Measurements from ENCODE around the gene ZC3H18.

Gene ZC3H18

DNA sequence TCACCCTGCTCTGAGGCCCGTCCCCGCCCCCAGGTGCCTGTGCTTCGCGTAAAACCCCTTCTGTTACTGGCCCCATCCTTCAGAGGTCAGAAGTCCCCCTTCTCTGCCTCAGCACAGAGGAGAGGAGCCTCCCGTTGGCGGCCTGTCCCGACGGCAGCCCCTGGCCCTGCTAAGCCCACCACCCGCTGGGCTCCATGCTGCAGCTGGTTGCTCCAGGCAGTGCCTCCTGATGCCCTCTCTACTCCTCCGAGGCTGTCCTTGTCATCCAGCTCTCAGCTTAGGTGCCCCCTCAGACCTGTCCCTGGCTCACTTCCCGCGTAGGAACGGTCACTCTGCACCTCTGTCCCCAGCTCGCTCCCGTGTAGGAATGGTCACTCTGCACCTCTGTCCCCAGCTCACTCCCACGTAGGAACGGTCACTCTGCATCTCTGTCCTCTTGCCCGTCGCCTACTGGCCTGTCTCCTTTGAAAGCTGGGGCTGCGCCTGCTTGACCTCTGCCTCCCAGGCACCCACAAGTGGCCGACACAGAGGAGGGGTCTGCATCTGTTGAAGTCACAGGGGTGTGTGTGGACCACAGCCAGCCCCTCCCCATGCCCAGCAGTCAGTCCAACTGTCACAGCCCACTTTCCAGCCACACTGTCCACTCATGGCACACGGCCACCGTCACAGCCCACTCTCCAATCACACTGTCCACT is 31.7 kb upstream of the ZC3H18 start:
- Histone ChIP-seq H3K27me3 (ENCODE audit: insufficient read depth, poor library complexity, severe bottlenecking) (no peaks in the 10 kb centered on the region), H3K4me3 (replicated peaks; ENCODE audit: insufficient read depth, low read length) (no peak overlapping the region), H3K27ac (replicated peaks) (no peak overlapping the region)
- DNase-seq (ENCODE audit: low read depth in 1 of 2, low spot score in 1 of 2): no peak
- TF ChIP-seq, protein P1, sequence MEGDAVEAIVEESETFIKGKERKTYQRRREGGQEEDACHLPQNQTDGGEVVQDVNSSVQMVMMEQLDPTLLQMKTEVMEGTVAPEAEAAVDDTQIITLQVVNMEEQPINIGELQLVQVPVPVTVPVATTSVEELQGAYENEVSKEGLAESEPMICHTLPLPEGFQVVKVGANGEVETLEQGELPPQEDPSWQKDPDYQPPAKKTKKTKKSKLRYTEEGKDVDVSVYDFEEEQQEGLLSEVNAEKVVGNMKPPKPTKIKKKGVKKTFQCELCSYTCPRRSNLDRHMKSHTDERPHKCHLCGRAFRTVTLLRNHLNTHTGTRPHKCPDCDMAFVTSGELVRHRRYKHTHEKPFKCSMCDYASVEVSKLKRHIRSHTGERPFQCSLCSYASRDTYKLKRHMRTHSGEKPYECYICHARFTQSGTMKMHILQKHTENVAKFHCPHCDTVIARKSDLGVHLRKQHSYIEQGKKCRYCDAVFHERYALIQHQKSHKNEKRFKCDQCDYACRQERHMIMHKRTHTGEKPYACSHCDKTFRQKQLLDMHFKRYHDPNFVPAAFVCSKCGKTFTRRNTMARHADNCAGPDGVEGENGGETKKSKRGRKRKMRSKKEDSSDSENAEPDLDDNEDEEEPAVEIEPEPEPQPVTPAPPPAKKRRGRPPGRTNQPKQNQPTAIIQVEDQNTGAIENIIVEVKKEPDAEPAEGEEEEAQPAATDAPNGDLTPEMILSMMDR (IDR thresholded peaks at IDR 0.05; ENCODE audit: insufficient read depth, low read length): no peak
- TF ChIP-seq GABPA (IDR thresholded peaks at IDR 0.05; ENCODE audit: low read depth) (no peak), POLR2AphosphoS5 (IDR thresholded peaks at IDR 0.05; ENCODE audit: low read depth) (no peak), SPI1 (IDR thresholded peaks at IDR 0.05; ENCODE audit: borderline replicate concordance, low read depth) (no peak)
- TF ChIP-seq, protein P2, sequence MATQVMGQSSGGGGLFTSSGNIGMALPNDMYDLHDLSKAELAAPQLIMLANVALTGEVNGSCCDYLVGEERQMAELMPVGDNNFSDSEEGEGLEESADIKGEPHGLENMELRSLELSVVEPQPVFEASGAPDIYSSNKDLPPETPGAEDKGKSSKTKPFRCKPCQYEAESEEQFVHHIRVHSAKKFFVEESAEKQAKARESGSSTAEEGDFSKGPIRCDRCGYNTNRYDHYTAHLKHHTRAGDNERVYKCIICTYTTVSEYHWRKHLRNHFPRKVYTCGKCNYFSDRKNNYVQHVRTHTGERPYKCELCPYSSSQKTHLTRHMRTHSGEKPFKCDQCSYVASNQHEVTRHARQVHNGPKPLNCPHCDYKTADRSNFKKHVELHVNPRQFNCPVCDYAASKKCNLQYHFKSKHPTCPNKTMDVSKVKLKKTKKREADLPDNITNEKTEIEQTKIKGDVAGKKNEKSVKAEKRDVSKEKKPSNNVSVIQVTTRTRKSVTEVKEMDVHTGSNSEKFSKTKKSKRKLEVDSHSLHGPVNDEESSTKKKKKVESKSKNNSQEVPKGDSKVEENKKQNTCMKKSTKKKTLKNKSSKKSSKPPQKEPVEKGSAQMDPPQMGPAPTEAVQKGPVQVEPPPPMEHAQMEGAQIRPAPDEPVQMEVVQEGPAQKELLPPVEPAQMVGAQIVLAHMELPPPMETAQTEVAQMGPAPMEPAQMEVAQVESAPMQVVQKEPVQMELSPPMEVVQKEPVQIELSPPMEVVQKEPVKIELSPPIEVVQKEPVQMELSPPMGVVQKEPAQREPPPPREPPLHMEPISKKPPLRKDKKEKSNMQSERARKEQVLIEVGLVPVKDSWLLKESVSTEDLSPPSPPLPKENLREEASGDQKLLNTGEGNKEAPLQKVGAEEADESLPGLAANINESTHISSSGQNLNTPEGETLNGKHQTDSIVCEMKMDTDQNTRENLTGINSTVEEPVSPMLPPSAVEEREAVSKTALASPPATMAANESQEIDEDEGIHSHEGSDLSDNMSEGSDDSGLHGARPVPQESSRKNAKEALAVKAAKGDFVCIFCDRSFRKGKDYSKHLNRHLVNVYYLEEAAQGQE (IDR thresholded peaks at IDR 0.05; ENCODE audit: insufficient replicate concordance, low read depth): no peak

DNA sequence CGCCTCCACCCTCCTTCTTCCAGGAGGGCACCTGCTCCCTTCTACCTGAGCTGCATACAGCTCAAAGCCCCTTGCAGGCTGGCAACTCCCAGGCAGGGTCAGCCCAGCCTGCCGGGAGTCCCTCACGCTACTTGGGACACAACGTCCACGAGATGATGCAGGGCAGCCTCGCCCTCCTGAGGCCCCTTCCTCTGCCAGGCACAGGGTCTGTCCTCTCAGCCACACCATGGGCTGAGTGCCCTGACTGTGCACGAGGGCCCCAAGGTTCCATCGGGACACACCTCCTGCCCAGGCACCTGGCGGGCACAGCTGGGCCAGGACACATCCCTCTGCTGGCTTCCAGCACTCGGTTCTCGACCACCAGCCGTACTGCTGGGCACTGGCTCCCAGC is 30.9 kb upstream of the ZC3H18 start:
- Histone ChIP-seq H3K27ac (replicated peaks) (no peak overlapping the region), H3K4me3 (replicated peaks; ENCODE audit: insufficient read depth, low read length) (no peak overlapping the region), H3K27me3 (ENCODE audit: insufficient read depth, poor library complexity, severe bottlenecking) (no peaks in the 10 kb centered on the region)
- TF ChIP-seq GABPA (IDR thresholded peaks at IDR 0.05; ENCODE audit: low read depth) (no peak), POLR2AphosphoS5 (IDR thresholded peaks at IDR 0.05; ENCODE audit: low read depth) (no peak), SPI1 (IDR thresholded peaks at IDR 0.05; ENCODE audit: borderline replicate concordance, low read depth) (no peak)
- TF ChIP-seq, protein P2 (IDR thresholded peaks at IDR 0.05; ENCODE audit: insufficient replicate concordance, low read depth): no peak
- TF ChIP-seq, protein P1 (IDR thresholded peaks at IDR 0.05; ENCODE audit: insufficient read depth, low read length): no peak
- no peak for DNase-seq (ENCODE audit: low read depth in 1 of 2, low spot score in 1 of 2)

DNA sequence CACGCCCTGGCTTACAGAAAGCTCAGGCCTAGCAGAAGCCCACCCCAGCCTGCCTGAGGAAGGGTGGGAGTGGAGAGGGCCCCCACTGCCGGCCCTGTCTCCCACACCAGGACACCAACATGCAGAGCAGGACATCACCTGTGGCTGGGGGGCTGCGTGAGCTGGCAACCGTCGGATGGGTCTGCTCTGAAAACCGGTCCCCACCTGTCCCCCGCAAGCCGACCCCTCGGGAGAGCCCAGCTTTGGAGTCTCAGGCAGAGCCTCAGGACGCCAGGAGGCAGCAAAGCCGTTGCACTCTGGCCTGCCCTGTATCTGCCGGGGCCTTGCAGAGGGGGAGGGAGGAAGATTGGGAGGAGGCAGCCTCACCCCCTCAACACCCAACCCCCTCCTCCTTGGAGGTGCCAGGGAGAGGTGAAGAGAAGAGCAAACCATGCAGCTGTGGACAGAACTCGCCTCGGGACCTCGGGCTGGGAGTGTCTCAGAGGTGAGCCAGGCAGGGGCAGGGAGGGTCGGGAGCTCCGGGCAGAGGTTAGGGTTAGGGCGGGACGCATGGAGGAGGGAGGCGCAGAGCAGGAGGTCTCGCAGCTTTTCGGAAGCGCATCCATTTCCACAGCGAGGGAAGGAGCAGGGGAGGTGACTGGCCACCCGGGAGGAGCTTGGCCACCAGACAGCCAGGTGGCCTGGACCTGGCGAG is 30.4 kb upstream of the ZC3H18 start:
- Histone ChIP-seq H3K27me3 (ENCODE audit: insufficient read depth, poor library complexity, severe bottlenecking) (no peaks in the 10 kb centered on the region), H3K27ac (replicated peaks) (no peak overlapping the region), H3K4me3 (replicated peaks; ENCODE audit: insufficient read depth, low read length) (no peak overlapping the region)
- no peak for TF ChIP-seq SPI1 (IDR thresholded peaks at IDR 0.05; ENCODE audit: borderline replicate concordance, low read depth)
- TF ChIP-seq, protein P1 (IDR thresholded peaks at IDR 0.05; ENCODE audit: insufficient read depth, low read length): no peak
- TF ChIP-seq, protein P2 (IDR thresholded peaks at IDR 0.05; ENCODE audit: insufficient replicate concordance, low read depth): no peak
- TF ChIP-seq GABPA (IDR thresholded peaks at IDR 0.05; ENCODE audit: low read depth): no peak
- no peak for TF ChIP-seq POLR2AphosphoS5 (IDR thresholded peaks at IDR 0.05; ENCODE audit: low read depth)
- DNase-seq (ENCODE audit: low read depth in 1 of 2, low spot score in 1 of 2): no peak

All from HL-60 (cell line).